GM19025 (cell line): ENCODE data around the gene ENOX2.

Experiments
- ATAC-seq: cut with Tn5 transposase; IDR thresholded peaks from one replicate; pipeline ENCODE4 v1.9.1; 2021; ENCODE audit warnings: mild to moderate bottlenecking, low read depth, moderate library complexity; ENCODE audit not compliant: unreplicated experiment

Gene ENOX2

DNA sequence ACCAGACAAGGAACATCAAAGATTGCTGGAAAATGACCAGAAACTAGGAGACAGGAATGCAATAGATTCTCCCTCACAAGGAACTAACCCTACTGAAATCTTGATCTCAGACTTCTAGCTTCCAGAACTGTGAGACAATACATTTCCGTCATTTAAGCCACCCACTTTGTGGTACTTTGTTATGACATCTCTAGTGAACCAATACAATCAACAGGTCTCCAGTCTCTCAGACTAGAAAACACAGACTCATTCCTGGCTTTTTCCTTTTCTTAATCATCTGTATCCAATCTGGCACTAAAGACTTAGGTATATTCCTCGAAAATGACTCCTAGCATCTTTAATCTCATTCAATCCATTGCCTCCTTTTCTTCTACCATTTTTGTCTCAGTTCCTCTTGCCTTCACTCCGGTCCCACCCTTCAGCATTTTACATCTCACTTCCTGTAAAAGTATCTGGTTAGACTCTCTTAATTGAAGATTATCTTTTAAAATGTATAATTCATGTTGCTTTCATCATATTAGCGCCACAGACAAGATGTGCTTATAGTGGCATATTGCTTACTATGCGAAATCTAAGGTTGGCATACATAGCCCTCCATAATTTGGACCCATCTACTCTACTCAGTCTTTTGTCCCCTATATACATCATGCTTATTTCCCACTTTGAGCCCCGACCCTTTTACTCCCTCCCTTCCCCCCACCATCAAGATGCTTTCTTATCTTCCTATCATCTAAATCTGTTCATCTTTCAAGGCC is 250.0 kb downstream of the ENOX2 start:
- ATAC-seq, result no peak

DNA sequence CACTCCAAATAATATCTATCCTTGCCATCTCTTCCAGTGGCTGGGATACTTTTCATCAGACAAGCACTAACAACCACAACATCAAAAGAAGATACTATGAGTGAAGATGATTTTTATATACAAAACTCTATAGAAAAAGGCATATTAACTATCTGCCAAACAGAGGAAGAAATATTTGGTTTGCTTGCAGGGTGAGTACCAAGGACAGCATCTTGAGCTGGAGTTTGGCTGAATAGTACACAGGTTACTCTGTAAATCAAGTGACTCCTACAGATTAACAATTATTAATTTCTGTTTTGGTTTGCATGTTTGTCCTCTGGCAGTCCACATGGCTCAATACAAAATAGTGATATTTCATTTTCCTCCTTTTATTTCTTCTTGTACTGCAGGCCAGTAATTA is 253.3 kb downstream of the ENOX2 start:
- no peak for ATAC-seq

DNA sequence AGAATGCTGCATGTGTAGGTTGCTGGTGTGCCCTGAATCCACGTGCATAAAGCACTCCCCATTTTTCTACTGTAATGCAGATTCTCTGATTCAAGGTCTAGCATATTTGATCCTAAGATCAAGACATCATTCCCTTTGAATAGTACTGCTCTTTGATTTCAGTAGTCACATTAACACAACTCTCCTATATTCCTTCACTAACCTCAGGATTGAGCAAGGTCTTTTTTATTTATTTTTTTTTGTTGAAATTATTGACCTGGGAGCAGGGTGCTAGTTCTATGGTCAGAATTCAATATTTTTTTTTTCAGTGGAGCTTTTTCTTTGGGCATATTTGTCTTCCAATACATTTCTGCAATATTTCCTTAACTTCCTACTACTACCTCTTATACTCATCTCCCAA is 255.5 kb downstream of the ENOX2 start:
- no peak for ATAC-seq

- no peak for ATAC-seq
Observed at GRCh38 chrX:130645955-130646583, 256.9 kb downstream of the ENOX2 start.

GRCh38 chrX:130637591-130637990 is 265.4 kb downstream of the ENOX2 start:
- no peak for ATAC-seq

DNA sequence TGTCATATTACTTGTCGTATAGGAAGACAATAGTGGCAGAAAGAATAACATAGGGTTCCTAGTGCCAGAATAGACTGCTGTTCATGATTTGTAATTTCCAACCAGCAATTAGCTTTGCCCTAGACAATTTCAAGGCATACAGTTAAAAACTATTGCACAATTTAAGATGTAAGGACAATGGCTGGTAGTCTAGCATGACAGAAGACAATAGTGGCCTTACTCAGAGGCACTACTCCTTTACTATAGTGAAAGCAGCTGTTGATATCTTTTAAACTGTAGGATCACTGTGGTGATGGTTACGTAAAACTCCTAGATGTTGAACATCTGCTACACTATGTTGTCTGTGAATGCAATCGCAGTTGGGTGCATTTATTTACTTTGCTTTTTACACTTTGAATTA is 266.7 kb downstream of the ENOX2 start:
- ATAC-seq, result no peak

GRCh38 chrX:130631011-130631410 is 272.0 kb downstream of the ENOX2 start:
- ATAC-seq, result no peak

DNA sequence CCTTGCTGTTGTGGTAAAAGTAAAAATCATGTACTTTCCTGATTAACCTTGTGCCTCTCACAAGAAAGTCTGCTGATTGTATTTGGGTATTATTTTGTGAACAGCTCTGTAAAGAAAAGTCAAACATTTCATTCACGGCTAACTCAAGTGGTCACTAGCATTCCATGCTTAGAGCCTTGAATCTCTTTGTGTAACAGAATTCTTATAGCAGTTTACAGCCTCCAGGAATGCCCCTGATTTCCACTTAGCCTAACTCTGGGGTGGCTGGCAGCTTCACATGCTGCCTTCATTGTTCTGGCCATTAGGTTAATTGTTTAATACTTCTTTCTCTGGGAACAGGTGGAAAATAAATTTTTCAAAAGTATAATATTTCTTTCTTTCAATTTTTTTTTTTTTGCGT is 274.5 kb downstream of the ENOX2 start:
- ATAC-seq, result no peak

GRCh38 chrX:130626521-130626920 is 276.5 kb downstream of the ENOX2 start:
- no peak for ATAC-seq

- ATAC-seq, result no peak
Observed at GRCh38 chrX:130625386-130625785, 277.6 kb downstream of the ENOX2 start.

- no peak for ATAC-seq
Observed at GRCh38 chrX:130623518-130623917, 279.5 kb downstream of the ENOX2 start.

- no peak for ATAC-seq
Observed at GRCh38 chrX:130615941-130616340, 287.1 kb downstream of the ENOX2 start.

- ATAC-seq, result no peak
Observed at GRCh38 chrX:130607431-130607830, 295.6 kb downstream of the ENOX2 start.

DNA sequence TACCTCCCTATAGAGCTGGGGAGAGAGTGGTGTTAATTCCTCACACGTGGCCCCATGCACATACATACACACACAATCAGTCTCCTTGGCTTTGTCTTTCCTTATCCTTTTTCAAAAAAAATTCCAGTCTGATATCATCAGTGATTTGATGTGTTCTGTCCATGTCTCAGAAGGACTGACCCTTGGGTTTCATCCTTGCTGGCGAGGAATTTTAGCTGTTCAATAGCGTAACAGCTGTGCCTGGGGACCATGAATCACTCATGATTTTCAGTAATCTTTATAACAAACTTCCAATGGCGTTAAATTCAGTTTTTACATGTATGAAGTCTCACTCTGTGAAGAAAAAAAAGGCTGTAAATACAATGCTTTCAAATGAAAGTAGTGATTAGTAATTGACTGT is 296.6 kb downstream of the ENOX2 start:
- ATAC-seq, result no peak

DNA sequence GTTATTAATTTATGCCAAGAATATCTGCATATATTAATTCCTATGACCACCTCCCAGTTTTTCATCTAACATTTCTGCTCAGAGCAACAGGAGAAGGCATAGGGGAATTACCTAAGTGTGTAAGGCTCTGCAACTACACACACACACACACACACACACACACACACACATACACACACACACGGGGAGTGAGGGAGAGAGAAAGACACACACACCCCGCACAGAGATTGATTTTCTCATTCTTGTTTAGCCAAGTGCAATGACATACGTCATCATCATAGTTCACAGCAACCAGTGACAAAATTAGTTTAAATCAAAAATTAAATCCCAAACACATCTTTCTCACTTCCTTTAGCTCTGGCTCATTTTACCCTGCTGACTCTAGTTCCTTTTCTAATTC is 298.1 kb downstream of the ENOX2 start:
- no peak for ATAC-seq

DNA sequence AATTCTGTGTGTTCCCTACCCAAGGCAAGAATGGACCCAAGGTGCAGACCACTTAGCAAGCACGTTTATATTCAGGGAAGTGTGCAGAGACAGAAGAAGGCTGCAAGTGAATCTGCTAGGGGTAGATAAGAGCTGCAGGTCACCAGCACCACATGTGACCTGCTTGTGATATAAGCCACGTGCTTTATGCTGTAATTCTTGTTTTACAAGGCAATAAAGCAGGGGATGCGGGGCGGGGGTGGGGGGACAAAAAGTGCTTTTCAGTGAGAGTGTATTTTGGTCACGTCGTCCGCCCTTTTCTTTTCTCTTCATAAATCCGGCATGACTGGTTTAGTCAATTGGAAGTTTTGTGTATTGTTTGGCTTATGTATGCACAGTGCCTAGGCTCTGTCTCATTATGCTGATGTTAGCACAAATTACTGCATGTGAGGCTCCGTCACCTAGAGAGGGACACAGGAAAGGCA is 308.5 kb downstream of the ENOX2 start:
- ATAC-seq, result no peak

GRCh38 chrX:130593911-130594310 is 309.1 kb downstream of the ENOX2 start:
- ATAC-seq, result no peak

- no peak for ATAC-seq
Observed at GRCh38 chrX:130592204-130592603, 310.8 kb downstream of the ENOX2 start.

- ATAC-seq, result no peak
Observed at GRCh38 chrX:130578906-130579305, 324.1 kb downstream of the ENOX2 start.

DNA sequence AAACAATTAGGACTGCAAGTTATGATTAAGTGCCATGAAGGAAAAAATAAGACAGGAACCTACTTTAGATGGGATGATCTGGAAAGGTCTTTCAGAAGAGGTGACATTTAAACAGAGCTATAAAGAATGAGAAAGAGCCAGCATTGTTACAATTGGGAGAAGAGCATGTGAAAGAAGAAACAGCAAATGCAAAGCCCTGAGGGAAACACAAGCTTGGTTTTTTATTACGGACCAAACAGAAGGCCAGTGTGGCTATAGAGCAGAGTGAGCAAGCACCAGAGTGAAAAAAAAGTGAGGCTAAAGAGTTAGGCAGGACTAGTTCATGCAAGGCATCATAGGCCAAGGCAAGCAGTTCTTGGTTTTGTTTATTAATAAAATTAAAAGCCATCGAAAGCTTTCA is 325.6 kb downstream of the ENOX2 start:
- ATAC-seq, result no peak

DNA sequence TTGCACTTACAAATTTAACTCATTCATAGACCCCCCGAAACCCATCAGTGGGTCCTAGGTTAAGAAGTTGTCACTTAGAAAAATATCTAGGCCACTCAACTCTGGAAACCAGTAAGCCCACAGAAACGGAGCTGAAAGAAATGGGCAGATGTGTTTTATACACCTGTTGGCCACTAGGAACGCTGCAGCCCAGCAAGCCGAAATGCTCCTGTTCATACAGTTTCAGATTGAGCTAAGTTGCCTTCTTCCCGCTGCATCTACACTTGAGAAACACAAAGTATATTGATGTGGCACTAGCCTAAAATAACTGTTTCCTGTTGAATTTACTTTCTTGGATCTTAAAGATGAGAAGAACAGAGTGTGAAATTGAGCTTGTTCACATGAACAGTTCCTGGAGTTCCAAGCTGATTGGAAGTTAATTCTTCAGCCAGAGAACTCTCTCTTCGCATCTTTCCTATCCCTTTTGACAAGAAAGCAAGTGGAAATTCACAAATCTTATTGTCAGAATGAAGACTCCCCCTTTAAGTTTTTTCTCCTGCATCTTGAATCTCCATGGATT is 327.1 kb downstream of the ENOX2 start:
- peak; percentile 69 for ATAC-seq
